Stimulated activated naive CD4-positive, alpha-beta T cell (primary cell): Measurements from ENCODE around the gene DDX10.
A peak's percentile ranks its signal among the peaks of the same experiment; 100 is the strongest.
"Not testable (repeated sequence)": the region's sequence is repeated elsewhere in the genome, so short reads cannot be mapped to it uniquely, and the experiment has no call there.

ENCODE experiments used
- DNase-seq, 6 experiments: peaks; one replicate each; lab custom pipeline; 2025; lab: John Stamatoyannopoulos, UW

Gene DDX10

DNA sequence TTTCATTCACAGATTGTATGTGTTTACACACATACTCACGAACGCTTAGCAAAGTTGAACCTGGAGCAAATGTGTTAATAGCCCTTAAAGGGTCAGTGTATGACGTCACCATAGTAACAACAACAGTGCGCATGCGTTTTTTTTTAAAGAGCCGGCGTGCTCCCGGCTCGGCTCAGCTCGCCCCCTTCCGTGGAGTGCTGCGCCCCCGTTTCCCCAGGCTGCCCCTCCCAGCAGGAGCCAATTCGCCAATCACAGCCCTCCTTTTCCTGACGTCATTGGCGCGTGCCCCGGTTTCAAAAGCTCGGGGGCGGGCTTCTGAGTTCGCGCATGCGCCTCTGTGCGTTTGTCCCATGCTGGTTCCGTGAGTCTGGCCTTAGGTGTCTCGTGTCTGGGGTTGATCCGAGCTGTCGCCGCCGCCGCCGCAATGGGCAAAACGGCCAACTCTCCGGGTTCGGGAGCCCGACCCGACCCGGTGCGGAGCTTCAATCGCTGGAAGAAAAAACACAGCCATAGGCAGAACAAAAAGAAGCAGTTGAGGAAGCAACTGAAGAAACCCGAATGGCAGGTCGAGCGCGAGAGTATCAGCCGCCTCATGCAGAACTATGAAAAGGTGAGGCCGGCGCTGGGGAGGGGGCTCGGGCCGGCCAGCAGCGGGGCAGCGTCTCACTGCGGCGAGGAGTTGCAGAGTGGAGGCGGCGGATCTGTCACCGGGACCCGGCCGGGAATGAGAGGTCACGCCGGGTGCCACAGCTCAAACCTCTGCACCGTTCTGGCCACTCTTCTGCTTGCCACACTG lies at the start of gene DDX10:
Gene DDX10 (plus strand): TSS at position 340 of the 796 bp plus-strand sequence. CDS start 85 bp downstream, at position 425.
- peak; percentile 95 to 99 (median 98) for DNase-seq

DNA sequence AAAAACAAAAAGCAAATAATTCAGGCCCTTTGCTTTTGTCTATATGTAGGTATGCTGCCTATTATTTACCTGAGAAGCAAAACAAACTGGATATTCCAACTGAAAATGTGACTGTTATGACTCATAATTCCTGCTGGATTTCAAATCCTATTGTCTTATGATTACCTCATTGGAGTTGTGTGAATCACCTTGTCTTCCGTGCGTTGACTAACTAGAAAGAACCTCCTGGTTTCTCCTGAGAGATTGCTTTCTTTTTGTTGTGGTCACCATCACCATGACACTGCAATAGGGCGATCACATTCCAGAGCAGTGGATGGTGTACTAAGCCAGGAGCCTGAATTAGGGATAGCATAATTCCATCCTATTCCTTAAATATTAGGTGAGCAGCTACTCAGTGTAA lies 48.3 kb upstream of the DDX10 start:
- no peak for DNase-seq

DNA sequence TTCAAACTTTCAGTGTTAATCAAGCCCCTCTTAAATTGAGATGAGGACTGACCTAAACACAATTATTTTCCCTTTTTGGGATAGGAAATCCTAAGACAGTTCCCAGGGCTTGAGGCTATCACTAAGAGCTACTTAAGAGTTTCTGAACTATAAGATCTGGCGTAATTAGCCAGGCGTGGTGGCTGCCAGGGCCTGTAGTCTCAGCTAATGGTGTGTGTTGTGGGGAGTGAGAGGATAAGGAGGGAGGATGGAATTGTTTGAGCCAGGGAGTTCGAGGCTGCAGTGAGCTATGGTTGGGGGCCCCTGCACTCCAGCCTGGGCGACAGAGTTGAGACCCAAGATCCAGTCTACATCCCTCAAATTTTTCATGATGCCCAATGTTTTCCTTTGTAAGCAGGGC lies 47.8 kb upstream of the DDX10 start:
- DNase-seq = no peak

DNA sequence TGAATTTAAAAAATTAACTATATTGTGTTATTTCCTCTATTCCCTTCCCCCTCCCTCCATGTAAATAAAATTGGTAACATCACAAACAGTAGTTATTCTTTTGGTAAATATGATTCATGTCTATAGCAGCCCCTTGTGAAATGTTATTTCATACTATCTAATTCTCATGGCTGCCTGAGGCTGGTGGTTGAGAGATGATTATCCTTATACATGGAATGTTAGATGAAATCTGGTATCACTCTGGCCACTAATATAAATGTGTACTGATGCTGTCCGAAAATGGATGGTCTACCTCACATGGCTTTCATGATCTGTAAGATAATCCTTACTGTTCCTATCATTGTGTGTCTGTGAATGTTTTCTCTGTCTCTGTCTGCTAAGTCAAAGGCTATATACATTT lies 46.3 kb upstream of the DDX10 start:
- DNase-seq = no peak

DNA sequence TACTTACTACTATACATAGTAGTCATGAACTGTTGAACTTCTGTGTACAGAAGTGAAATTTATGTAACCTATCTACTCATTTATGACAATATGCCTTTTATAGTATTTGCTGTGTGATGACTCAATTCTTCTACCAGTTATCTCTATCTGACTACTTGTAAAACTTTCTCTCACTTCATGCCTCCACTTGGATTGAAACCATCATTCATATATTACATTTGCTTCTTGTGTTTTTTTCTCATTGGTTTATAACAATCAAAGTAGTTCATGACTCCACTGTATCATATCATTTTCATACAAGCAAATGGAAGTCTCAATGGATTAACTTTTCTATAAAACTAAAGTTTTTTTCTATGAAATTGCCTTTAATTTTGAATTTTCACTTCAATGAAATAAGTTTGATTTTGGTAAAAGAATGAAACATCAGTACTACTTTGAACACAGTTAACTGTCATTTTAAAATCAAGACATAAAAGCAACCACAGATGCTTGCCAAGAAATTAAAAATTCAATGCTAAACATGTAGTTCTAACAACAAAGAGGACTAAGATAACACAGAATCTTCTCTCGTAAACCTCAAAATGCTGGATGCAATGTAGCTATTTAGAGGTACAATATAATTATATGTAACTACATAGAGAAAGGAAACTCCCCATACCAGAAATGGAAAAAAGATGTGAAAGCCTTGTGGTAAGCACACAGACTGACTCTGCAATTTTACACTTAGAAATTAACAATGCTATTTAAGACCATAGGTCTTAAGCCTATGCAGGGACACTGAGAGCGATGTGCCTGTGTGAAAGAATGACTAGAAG lies 43.7 kb upstream of the DDX10 start:
- DNase-seq = no peak

DNA sequence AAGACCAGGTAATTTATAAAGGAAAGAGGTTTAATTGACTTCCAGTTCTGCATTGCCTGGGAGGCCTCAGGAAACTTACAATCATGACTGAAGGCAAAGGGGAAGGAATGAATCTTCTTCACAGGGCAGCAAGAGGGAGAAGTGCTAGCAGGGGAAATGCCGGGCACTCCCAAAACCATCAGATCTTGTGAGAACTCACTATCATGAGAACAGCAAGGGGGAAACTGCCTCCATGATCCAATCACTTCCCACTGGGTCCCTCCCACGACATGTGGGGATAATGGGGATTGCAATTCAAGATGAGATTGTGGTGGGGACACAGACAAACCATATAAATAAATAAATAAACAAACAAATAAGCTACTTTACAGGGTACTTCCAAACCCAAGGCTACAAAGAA lies 42.5 kb upstream of the DDX10 start:
- DNase-seq = no peak

DNA sequence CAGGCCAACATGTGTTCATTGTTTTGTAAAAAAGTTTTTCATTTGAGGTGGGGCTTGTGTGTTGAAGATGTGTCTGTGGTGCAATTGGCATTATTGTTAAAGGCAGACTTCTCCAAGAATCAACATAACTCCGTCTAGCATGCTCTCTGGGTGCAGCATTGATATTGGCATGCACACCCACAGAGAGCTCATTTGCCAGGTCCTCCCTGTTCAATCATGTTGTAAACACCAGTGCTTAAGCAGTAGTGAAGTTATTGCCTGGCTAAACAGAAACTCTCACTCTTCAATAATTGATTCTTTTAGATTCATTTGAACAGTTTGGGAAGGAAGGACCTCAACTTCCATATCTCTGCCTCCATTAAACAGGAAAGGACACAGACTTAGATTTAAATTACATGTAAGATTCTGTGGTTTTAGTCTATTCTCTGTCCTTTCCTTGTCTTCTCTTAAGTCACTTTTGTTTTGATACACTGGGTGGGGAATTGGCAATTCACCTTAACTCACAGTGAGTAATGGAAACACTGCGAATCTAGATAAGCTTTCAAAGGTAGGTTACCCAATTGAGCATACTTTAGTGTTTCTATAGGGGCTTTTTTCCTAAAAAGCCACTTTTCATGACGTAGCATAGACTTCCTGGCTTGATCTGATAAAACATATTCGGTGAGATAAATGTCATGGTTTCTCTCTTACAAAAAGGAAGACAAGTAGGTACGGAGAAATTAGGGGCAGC lies 40.5 kb upstream of the DDX10 start:
- DNase-seq = no peak

DNA sequence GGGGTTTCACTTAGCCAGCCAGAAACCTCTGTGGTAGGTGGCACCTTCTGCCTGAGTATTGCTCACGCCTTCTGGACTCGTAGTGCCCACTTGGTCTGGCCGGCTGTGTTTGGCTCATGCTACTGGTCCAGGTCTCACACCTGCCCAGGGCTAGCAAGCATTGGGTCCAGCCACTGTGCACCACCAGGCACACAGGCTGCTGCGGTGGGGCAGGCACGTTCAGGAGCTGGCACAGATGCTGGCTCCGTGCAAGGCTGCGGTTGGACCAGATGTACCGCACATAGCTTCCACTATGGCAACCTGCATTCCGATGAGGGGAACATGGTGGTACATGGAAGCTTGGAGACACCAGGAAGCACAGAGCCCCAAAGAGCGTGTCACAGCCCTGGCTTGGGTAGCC lies 36.5 kb upstream of the DDX10 start:
- no peak for DNase-seq

DNA sequence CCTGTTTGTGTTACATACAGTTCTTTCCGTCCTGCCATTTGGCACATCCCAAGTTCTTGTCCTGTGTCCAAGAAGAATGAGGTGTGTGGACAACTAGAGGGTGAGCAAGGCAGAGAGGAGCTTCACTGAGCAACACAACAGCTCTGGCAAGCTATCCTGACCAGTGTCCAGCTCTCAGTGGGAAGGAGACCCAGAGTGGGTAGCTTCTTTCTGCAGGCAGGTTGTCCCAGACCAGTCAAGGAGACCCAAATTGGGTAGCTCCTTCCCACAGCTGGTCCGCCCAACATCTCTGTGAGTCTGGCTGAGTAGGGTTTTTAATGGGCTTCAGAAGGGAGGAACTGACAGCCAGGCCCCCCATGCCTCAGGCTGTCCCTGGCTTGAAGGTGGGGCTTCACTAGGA lies 36.1 kb upstream of the DDX10 start:
- no peak for DNase-seq

DNA sequence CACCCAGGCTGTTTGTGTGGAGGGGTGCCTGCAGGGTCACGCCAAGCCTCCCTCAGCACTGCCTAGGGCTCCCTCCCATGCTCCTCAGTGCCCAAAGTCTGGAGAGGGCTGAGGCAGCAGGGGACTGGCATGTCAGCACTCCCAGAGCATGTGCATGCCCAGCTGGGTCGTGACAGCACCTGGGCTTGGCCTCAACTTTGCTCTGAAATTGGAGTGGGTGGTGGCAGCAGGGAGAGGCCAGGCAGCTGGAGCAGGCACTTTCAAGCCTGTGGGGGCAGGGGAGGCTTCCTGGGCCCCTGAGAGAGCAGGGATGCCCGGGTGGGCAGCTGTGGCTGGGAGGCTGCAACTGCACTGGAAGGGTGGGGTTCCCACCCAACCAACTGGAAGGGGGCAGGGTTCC lies 35.6 kb upstream of the DDX10 start:
- DNase-seq = no peak

DNA sequence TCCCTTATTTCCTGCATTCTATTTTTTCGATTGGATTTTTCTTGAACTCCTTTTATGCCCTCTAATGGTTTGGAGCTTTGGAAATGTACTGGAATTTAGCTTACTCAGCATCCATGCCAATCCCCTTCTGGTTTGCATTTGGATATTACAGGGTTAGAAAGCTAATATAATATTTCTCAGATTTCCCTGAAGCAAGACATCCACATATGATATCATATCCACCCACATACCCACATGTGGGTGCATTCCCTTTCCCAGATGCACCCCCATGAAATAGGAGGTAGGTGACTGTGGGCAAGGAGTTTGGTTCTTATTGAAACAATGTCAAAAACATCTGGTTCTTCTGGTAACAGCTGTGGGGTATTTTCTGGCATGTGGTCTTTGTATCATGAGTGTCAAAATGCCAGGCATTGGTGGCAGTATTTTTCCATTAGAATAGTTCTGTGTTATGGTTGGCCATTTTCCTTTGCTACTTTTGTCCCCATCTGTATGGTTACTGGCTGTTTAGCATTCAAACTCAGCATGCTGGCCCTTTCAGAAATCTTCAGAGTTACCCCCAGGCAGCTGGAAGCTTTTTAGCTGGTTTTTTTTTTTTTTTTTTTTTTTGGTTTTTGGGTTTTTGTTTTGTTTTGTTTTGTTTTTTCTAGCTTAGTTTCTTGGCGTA lies 32.7 kb upstream of the DDX10 start:
- no peak for DNase-seq

DNA sequence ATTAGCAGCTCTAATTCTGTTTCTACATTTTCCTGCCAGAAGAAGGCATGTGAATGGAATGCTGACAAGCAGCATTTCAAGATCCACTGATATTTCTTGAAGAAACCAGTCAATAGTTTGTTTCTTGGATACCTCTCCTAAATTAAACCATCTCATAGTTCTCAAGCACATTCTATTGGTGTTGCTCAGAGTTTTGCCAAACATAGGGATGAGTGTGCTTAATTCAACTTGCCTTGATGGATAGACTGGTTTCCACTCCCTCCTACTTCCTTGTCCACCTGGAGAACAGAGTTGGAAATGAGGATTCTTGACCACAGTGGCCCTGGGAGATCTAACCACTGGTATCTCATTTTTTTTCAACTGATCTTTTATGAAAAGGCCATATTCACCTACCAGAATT lies 29.8 kb upstream of the DDX10 start:
- DNase-seq = no peak

DNA sequence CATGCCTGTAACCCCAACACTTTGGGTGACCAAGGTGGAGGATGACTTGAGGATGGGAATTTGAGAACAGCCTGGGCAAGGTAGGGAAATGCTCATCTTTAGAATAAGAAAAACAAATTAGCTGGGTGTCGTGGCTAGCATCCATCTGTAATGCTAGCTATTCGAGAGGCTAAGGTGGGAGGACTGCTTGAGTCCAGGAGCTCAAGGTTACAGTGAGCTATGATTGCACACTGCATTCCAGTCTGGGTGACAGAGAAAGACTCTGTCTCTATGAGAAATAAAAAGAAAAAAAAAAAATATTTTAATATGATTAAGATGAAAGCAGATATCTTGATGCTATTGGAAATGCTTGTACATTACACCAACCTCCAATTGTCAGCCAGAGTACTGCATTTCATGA lies 28.6 kb upstream of the DDX10 start:
- DNase-seq = no peak

DNA sequence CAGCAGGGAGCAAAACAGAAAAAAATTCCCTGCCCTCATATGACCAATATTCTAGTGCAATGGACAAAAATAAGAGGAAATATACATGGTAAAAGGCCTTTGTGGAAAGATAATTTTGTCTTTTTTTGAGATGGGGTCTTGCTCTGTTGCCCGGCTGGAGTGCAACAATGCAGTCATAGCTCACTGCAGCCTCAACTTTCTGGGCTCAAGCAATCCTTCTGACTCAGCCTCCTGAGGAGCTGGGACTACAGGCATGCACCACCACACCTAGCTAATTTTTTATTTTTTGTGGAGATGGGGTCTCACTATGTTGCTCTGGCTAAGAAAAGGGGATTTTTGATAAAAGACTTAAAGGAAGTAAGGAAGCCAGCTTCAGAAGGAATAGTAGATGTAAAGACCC lies 25.7 kb upstream of the DDX10 start:
- no peak for DNase-seq

DNA sequence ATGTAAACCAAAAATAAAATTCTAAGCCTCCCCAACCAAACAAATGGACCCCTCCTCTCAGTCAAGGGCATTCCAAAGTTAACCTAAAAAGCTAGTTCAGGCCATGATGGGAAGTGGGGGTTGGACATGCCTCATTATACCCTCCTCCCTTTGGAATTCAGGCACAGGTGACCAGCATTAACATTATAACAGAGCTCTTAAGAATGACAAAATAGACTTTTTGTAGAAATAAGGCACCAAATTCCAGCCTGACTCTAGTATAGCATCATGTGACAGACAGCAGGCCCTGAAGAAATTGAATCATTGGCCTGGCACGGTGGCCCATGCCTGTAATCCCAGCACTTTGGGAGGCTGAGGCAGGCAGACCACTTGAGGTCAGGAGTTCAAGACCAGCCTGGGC lies 23.1 kb upstream of the DDX10 start:
- not testable (repeated sequence) for DNase-seq

DNA sequence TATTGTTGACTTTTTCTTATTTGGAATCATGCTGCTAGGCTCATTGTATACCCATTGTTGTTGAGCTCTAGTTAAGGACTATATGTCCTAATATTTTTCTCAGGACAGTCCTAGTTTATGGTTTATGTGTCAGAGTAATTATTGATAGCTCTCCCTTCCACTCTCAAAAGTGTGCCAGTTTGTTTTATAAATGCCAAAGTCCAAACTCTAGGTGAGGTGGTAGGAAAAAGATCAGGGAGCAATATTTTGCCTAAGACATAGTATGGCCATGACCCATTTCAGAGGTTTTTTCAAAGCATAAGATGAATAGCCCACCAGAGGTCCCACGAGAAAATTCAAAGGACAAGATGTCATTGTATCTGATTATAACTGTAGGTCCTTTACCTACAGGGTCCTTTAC lies 20.9 kb upstream of the DDX10 start:
- DNase-seq = no peak

DNA sequence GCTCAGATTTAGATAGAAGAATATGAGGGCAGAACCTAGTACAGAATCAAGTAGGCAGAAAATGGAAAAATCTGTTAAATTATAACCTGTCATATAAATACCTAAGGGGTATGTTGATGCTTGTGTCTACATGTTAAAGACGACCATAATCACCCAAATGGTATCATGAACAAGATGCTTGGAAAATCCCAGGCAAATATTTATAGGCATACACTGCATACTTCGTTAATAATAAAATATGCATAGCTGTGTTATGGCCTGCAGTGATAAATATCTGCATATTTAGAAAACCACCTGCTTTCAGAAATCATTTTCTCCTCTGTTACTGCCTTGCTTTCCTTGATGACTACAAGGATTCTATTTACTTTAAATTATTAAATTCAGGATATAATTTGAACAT lies 18.9 kb upstream of the DDX10 start:
- DNase-seq = no peak

DNA sequence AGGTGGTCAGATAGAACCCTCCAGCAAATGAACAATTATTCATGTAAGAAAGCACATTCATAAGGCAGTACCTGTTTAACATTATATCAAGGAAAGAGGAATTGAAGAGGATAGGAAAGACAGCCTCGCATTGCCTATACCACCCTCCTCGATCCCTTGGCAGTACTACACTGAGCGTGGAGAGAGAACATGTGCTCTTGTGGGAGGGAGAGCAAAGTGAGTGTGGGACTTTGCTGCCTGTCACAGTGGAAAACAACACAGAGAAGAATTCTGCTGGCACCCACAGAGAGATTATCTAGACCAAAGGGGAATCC lies 17.5 kb upstream of the DDX10 start:
- no peak for DNase-seq

DNA sequence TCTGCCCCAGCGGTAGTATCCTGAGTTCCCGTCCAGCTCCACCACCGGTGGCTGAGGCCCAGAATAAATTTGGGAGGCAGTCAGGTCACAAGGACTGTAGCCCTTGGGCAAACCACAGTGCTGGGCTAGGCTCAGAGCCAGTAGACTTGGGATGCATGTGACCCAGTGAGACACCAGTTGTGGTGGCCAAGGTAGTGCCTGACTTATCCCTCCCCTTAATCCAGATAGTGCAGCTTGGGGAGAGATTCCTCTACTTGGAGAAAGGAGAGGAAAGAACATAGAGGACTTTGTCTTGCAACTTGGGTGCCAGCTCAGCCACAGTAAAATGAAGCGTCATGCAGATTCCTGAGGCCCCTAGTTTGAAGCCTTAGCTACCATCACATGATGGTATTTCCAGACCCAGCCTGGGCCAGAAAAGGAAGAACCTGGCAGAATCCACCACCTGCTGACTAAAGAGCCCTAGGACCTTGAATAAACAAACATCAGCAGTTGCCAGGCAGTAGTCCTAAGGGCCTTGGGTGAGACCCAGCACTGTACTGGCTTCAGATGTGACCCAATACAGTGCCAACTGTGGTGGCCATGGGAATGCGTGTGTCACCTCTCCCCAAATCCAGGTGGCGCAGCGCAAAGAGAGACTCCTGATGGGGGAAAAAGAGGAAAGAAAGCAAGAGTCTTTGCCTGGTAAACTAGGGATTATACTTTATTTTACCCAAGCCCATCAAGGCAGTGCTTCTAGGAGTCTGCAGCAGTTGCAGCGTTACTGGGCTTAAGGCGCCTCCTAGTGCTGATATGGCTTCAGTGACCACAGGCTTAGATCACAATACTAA lies 17.0 kb upstream of the DDX10 start:
- DNase-seq = peak; percentile 20 to 68 (median 52)

DNA sequence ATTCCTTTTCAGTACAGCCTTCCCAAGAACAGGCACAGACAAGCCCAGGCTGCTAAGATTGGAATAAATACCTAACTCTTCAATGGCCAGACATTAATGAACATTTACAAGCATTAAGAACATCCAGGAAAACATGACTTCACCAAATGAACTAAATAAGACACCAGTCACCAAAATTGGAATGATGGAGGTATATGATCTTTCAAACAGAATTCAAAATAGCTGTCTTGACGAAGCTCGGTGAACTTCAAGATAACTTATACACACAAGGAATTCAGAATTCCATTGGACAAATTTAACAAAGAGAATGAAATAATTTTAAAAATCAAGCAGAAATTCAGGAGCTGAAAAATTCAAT lies 16.4 kb upstream of the DDX10 start:
- DNase-seq = no peak

DNA sequence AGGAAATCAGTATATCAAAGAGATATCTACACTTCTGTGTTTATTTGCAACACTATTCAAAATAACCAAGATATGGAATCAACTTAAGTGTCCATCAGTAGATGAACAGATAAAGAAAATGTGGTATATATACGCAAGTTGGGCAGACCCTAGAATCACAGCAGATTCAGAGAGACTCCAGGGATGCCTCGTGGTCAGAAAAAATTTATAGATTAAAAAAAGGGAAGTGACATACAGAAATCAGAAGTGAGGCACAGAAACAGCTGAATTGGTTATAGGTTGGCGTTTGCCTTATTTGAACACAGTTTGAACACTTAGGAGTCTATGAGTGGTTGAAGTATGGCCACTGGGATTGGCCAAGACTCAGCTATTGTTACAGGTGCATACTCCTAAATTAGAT lies 10.8 kb upstream of the DDX10 start:
- not testable (repeated sequence) for DNase-seq
